ENCODE data around the gene SUCLG2.

GRCh38 chr3:67531181-67532101, 123.0 kb downstream of the SUCLG2 start:
- TF ChIP-seq POLR2A (IDR thresholded peaks at IDR 0.05; ENCODE audit: low read depth, low read length) (no peak), POLR2AphosphoS5 (IDR thresholded peaks at IDR 0.05; ENCODE audit: low read depth, low read length) (no peak)

Measured in GM12891 (cell line).